ENCODE data around the gene ATP7A. TPM values are rescaled to one million over a fixed set of nuclear protein-coding genes. Genes with fewer than 3 reads are reported as not detected.

ATP7A gene
- total RNA-seq, 1 experiment from 2014 or later = 6.3 TPM

- POLR2A ChIA-PET = no interaction called here
These were observed 35.1 kb upstream of the ATP7A start for GRCh38 chrX:77875372-77875771.

More at GRCh38 chrX:77875372-77875771, 35.1 kb upstream of the ATP7A start:
- Histone ChIP-seq H3K27me3 (ENCODE audit: insufficient read depth, low read length) (no peaks in the 10 kb centered on the region), H3K9me3 (ENCODE audit: control insufficient read depth in 1 of 2, insufficient read depth in 1 of 2, low read depth in 1 of 2, low read length in 2 of 2) (no peaks in the 10 kb centered on the region), H4K20me1 (ENCODE audit: insufficient read depth) (no peaks in the 10 kb centered on the region), H2AFZ (ENCODE audit: low read depth, low read length, poor library complexity, severe bottlenecking) (no peak overlapping the region), H3K4me3 (replicated peaks in 1 of 2; ENCODE audit: low read depth in 1 of 2, low read length in 2 of 2) (no peak overlapping the region), H3K27ac (ENCODE audit: low read depth, low read length) (no peak overlapping the region), H3K9ac (ENCODE audit: low read length) (no peak overlapping the region), H3K79me2 (ENCODE audit: insufficient read depth, low read length) (peaks cover 1% of the 10 kb centered on the region; the same call in 1 of the 2 replicates), H3K4me2 (ENCODE audit: low read length) (no peak overlapping the region), H3K36me3 (ENCODE audit: control insufficient read depth in 1 of 2, insufficient read depth in 2 of 2, low read length in 2 of 2) (no peaks in the 10 kb centered on the region), H3K4me1 (ENCODE audit: control insufficient read depth in 1 of 2, insufficient read depth in 2 of 2, low read length in 2 of 2) (no peaks in the 10 kb centered on the region), H3K9me2 (ENCODE audit: insufficient read depth) (no peaks in the 10 kb centered on the region)
- CTCF ChIA-PET = no interaction called here
- no peak for TF ChIP-seq MAX (IDR thresholded peaks at IDR 0.05)
- TF ChIP-seq ZNF274 (IDR thresholded peaks at IDR 0.05; ENCODE audit: low read depth, low read length) = no peak
- no peak for TF ChIP-seq FOSL1 (IDR thresholded peaks at IDR 0.05; ENCODE audit: low read depth)
- TF ChIP-seq YY1 (IDR thresholded peaks at IDR 0.05; ENCODE audit: extremely low read depth, insufficient replicate concordance, low read depth, low read length) = no peak
- TF ChIP-seq ELF1 (IDR thresholded peaks at IDR 0.05; ENCODE audit: borderline replicate concordance, low read depth) = no peak
- TF ChIP-seq EZH2 (IDR thresholded peaks at IDR 0.05) = no peak
- TF ChIP-seq EZH2phosphoT487 (IDR thresholded peaks at IDR 0.05; ENCODE audit: borderline replicate concordance) = no peak
- no peak for TF ChIP-seq SIN3A (IDR thresholded peaks at IDR 0.05; ENCODE audit: low read depth)
- TF ChIP-seq ATF3 (IDR thresholded peaks at IDR 0.05) = no peak
- TF ChIP-seq CTCF (IDR thresholded peaks at IDR 0.05 in 2 of 3, conservative IDR thresholded peaks at IDR 0.05 in 1 of 3; ENCODE audit: borderline replicate concordance in 1 of 3, insufficient read depth in 1 of 3, low read depth in 2 of 3, low read length in 2 of 3) = no peak
- TF ChIP-seq TCF7L2 (IDR thresholded peaks at IDR 0.05; ENCODE audit: borderline replicate concordance, extremely low read depth, insufficient read depth, insufficient read length) = no peak
- no peak for TF ChIP-seq SRF (IDR thresholded peaks at IDR 0.05; ENCODE audit: low read depth)
- no peak for TF ChIP-seq JUND (IDR thresholded peaks at IDR 0.05)
- TF ChIP-seq REST (IDR thresholded peaks at IDR 0.05; ENCODE audit: low read depth) = no peak
- TF ChIP-seq SP1 (IDR thresholded peaks at IDR 0.05; ENCODE audit: low read depth) = no peak
- no peak for TF ChIP-seq CBX3 (IDR thresholded peaks at IDR 0.05; ENCODE audit: low read depth)
- TF ChIP-seq ZFX (IDR thresholded peaks at IDR 0.05) = no peak
- DNase-seq (ENCODE audit: low read depth, low spot score) (no peak), ATAC-seq (no peak)
- BruUV-seq (replicated peaks) = no TSS peak
- RAD21 ChIA-PET (ENCODE audit: low non-redundant PET in 1 of 2, low total read pairs in 2 of 2, uncharacterized antibody in 2 of 2, unreplicated experiment in 2 of 2) = no interaction called here
- intact Hi-C loops (cut with micrococcal nuclease) = no loop called here
